ENCODE measurements around the gene KRTAP21-2.

DNA sequence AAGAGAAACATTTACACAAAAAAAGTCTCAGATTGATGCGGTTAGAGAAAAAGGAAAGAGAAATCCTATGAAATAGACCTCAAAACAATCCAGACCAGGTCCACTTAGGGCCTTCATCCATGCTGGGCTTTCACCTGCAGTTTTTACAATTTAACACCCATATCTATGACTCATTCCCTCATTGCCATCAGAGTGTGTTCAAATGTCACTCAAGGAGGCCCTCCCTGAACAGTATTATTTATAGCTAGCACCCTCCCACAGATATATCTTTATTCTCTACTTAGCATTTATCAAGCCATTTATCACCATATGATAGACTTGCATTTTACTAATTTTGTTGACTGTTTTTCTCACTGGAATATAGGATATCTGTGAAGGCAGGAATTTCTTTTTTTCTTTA lies 27.7 kb downstream of the KRTAP21-2 start:
- TF ChIP-seq, protein P1, sequence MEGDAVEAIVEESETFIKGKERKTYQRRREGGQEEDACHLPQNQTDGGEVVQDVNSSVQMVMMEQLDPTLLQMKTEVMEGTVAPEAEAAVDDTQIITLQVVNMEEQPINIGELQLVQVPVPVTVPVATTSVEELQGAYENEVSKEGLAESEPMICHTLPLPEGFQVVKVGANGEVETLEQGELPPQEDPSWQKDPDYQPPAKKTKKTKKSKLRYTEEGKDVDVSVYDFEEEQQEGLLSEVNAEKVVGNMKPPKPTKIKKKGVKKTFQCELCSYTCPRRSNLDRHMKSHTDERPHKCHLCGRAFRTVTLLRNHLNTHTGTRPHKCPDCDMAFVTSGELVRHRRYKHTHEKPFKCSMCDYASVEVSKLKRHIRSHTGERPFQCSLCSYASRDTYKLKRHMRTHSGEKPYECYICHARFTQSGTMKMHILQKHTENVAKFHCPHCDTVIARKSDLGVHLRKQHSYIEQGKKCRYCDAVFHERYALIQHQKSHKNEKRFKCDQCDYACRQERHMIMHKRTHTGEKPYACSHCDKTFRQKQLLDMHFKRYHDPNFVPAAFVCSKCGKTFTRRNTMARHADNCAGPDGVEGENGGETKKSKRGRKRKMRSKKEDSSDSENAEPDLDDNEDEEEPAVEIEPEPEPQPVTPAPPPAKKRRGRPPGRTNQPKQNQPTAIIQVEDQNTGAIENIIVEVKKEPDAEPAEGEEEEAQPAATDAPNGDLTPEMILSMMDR (IDR thresholded peaks at IDR 0.05; ENCODE audit: extremely low read depth in 1 of 2, insufficient read depth in 1 of 2, low read depth in 1 of 2, low read length in 2 of 2), result no peak
- TF ChIP-seq JUN (IDR thresholded peaks at IDR 0.05; ENCODE audit: borderline replicate concordance, insufficient read depth, insufficient read length, low read depth) (no peak), MYC (IDR thresholded peaks at IDR 0.05; ENCODE audit: low read depth, low read length) (no peak), FOS (IDR thresholded peaks at IDR 0.05; ENCODE audit: borderline replicate concordance, insufficient read depth, low read length) (no peak), EZH2 (IDR thresholded peaks at IDR 0.05; ENCODE audit: borderline replicate concordance, low read depth, low read length, severe bottlenecking) (no peak), POLR2AphosphoS5 (IDR thresholded peaks at IDR 0.05; ENCODE audit: insufficient read depth, low read depth, low read length) (no peak)
